GM12873 (cell line): ENCODE results near the gene RPL19.

Source experiments
- TF ChIP-seq, protein P1 (sequence below): IDR thresholded peaks from 2 replicates; pipeline ENCODE4 v1.5.1; 2012; ENCODE audit warnings: low read depth, mild to moderate bottlenecking, moderate library complexity, low read length, control low read depth; ENCODE audit not compliant: insufficient read depth; ENCODE audit errors: missing control alignments

RPL19 gene

DNA sequence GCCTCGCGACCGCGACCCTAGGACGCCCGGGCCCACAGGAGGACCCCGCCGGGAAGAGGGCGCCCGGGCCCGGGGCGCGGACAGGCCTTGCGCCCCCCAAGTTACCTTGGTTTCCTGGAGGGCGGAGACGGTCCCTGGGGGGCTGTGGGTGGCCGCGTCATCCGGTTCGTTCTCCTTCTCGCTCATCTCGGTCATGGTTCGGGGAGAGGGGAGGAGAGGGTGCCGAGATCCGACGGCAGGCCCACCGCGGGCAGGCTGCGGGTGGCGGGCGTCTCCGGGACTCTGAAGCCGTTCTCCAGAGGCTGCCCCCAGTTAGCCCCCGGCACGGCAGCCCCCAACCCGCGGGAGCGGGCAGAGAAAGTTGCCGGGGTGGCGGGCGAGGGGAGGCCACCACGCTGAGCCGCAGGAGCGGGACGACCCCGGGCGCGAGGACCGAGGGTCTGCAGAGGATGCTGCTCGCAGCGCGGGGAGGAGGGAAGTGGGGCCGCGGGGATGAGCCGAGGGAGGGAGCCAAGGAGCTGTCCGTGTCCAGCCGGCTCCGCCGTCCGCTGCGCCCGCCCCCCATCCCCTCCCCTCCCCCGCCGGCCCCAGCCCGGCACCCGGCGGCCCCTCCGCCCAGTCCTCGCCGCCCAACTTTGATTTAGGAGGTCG is 25.4 kb downstream of the RPL19 start, which contains the start of gene STAC2:
Gene STAC2, minus strand, starts transcription at position 638 of the 651 bp plus-strand sequence. Its CDS starts 443 bp downstream, at position 195.
- TF ChIP-seq, protein P1, sequence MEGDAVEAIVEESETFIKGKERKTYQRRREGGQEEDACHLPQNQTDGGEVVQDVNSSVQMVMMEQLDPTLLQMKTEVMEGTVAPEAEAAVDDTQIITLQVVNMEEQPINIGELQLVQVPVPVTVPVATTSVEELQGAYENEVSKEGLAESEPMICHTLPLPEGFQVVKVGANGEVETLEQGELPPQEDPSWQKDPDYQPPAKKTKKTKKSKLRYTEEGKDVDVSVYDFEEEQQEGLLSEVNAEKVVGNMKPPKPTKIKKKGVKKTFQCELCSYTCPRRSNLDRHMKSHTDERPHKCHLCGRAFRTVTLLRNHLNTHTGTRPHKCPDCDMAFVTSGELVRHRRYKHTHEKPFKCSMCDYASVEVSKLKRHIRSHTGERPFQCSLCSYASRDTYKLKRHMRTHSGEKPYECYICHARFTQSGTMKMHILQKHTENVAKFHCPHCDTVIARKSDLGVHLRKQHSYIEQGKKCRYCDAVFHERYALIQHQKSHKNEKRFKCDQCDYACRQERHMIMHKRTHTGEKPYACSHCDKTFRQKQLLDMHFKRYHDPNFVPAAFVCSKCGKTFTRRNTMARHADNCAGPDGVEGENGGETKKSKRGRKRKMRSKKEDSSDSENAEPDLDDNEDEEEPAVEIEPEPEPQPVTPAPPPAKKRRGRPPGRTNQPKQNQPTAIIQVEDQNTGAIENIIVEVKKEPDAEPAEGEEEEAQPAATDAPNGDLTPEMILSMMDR = no peak

DNA sequence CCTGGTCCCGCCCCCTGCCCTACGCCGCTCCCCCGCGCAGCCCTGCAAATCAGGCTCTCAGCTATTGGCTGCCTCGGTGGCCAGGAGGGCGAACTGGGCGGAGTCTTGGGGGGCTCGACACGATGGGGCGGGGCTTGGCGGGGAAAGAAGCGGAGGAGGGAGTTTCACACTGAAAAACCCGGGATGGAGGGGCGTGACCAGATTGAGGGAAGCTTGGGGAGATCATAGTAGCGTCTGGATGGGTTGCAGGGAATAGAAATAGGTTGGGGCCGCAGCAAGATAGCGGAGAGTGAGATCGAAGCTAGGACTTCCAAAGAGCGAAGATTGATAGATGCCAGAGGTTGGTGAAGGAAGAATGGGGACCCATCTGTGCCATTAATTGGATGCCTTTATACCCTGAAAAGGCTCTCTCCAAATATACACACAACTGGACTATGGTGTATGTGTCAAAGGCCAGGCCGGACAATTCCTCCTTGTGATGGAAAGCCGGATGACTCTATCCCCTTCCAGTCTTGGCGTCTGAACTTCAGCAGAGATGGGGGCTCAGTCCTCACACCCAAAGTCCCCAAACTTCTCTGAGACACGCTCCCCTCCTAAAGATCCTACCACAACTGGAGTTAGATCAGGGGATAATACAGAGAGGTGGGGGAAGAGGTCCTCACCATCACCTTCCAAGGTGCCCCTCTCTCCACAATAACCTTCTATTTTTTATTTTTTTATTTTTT is 26.0 kb downstream of the RPL19 start:
- TF ChIP-seq, protein P1 = no peak

DNA sequence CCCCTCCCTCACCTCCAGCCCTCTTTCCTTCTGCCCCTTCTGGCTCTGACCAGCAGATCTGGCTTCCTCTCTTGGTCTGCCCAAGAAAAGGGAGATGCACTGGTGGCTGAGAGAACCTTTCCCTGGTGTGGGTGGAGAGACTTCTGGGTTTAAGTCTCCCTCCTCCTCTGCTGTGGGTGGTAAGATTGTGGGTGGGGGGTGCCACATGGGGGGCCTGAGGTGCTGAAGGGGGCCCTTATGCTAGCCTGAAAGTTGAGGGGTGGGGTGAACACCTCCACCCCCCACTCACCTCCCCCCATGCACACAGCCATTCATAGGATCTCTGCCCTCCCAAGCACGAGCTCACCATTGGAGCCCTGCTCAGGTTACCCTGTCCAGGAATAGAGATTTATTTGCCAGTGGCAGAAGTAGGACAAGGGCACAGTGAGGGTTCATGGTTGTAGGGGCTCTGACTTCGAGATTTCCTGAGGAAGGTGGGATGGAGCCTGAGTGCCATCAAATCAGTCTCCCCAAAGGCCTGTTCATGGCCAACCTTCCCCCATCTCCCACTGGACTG is 27.4 kb downstream of the RPL19 start:
- TF ChIP-seq, protein P1 = no peak

DNA sequence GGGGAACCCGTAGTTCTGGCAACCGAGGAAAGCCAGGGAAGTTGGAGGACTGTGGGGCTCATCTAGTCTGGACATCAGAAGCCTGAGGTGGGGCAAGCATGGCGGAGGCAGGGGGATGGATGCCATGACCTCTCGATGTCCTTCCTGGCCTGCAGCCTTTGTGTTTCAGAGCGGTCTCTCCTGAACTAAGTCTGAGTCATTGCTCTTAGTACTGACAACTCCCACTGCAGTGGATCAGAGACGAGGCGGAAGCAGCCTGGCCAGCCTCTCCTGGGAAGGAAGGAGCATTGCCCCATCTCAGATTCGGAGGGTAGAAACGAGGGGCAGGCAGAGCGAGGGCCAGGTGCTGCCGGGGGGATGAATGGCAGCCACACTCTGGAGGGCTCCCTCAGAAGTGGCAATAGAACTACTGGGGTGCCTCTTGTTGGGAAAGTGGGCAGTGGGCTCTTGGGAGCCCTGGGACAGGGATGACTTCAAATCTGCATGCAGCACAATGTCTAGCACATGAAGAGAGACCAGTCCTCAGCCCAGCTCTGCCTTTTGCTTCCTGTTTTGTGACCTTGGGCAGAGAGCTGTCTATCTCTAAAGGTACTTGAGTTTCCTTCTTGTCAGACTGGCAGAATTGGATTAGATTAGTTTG is 29.3 kb downstream of the RPL19 start:
- TF ChIP-seq, protein P1 = no peak

DNA sequence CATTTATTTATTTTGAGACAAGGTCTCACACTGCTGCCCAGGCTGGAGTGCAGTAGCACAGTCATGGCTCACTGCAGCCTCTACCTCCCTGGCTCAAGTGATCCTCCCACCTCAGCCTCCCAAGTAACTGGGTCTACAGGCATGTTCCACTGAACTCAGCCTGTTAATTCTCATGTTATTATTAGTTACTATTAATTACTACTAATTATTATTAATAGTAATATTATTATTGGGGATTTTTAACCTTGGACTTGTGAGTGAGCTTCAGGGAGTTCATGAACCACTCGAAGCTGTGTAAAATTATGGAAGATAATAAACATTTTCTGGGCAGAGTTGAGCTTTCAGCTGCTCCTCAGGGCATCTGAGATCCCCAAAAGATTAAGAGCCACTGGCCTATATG is 30.3 kb downstream of the RPL19 start:
- TF ChIP-seq, protein P1 = no peak

DNA sequence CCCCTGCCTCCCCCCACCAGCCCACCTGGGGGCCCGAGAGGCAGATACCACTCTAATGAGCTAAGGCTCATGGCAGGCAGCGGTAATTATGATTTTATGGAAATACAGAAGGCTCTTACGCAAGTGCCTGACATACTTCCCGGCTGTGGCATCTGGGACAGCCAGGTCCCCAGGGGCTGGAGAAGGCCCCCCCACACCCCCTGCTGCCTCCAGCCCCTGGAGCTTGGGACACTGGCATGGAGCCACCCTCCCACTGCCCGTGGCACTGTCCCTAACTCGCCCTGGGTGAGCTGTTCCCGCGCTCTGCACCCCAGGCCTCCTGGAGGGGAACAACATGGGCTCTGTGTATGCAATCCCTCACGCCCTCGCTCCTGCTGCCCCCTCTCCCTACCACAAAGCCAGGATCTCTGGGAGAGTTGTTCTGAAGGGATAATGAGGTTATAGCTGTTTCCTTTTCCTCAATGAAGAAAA is 31.0 kb downstream of the RPL19 start:
- TF ChIP-seq, protein P1 = no peak
